Measurements from ENCODE around the gene KIRREL3. TPM values are rescaled to one million over a fixed set of nuclear protein-coding genes. Genes with fewer than 3 reads are reported as not detected.

The KIRREL3 gene
- total RNA-seq, 1 donor from 2014 or later, result not detected

GRCh38 chr11:126518071-126518971, 482.2 kb downstream of the KIRREL3 start:
- Mint-ChIP-seq H3K9me3 (no peaks in the 10 kb centered on the region), H3K4me3 (no peak overlapping the region), H3K27ac (no peak overlapping the region), H3K4me1 (no peaks in the 10 kb centered on the region), H3K27me3 (no peaks in the 10 kb centered on the region), H3K36me3 (ENCODE audit: low read depth) (no peaks in the 10 kb centered on the region)
- no peak for DNase-seq
- intact Hi-C loops (cut with micrococcal nuclease), result no loop called here

GRCh38 chr11:126515501-126515900, 485.1 kb downstream of the KIRREL3 start:
- Mint-ChIP-seq H3K27me3 (no peaks in the 10 kb centered on the region), H3K4me3 (no peak overlapping the region), H3K9me3 (no peaks in the 10 kb centered on the region), H3K36me3 (ENCODE audit: low read depth) (no peaks in the 10 kb centered on the region), H3K27ac (no peak overlapping the region), H3K4me1 (no peaks in the 10 kb centered on the region)
- intact Hi-C loops (cut with micrococcal nuclease), result no loop called here
- DNase-seq, result no peak

DNA sequence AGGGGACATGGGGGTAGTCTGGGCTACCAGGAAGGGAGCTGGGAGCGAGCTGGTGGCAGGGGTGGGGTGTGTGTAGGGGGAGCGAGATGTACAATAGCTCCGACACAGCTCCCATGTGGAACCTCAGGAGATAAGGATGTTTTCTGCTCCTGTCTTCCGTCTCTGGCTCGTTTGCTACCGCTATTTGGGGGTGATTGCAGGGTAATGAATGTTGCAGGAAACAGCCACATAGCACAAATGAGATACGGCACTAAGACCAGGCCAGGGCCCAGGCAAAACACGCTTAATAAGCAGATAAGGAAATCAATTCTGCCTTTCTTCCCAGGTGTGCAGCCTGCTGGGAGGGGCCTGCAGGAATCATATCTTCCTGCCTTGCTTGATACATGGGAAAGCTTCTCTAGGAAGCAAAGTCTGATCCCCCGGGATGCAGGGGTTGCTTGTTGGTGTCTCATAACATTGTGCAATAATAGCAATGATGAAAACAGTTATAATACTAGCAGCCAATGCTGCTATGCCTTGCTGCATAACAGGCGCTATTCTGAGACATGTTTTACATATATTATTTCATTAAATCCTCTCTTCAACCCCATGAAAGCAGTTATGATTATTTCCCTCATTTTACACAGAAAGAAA, 486.4 kb downstream of the KIRREL3 start:
- Mint-ChIP-seq H3K4me3 (no peak overlapping the region), H3K9me3 (no peaks in the 10 kb centered on the region), H3K27ac (no peak overlapping the region), H3K27me3 (peaks cover 2% of the 10 kb centered on the region), H3K4me1 (no peaks in the 10 kb centered on the region), H3K36me3 (ENCODE audit: low read depth) (no peaks in the 10 kb centered on the region)
- intact Hi-C loops (cut with micrococcal nuclease), result no loop called here
- no peak for DNase-seq

DNA sequence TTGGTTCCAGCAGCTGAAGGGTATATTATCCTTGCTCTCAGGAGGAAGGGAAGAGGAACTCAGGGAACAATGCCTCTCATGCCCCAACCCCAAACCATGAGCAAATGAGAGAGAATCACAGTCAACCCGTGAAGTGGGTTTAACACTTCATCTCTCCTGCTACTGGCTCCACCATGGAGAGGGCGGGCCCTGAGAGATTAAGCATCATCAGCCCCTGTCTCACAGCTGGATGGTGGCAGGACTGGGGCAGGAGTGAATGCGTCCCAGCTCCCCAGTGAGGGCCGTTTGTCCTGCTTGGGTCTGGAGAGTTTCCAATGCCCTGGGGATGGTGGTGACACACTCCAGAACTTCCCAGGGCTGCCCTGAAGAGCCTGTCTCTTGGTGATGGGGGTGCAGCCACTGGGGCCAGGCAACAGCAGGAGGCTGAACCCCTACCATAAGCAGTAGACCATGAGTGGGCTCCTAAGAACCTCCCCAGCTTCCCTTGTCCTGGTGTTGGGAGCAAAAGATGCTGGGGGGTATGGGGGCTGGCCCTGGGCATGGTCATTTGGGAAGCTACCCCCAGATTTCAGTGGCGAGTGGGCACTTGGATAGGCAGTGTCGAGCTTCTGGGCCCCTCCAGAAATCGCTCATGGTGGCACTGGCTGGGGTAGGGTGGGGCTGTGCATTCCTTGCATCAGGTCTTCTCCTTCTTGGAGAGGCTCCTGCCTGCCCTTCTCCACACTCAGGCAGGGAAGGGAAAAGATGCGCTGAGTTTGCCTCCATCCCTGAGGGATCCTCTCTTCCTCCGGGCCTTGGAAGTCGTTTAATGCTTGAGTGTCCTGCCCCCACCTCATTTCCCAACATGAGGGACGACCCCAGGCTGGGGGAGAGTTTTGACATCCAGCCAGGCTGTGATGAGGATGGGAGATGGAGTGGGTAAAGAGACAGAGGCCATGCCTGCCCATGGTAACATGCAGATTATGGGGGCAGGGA, 487.5 kb downstream of the KIRREL3 start:
- intact Hi-C loops (cut with micrococcal nuclease), result no loop called here
- H3K36me3 Mint-ChIP-seq (ENCODE audit: low read depth), result no peaks in the 10 kb centered on the region
- peaks cover 2% of the 10 kb centered on the region for H3K27me3 Mint-ChIP-seq
- DNase-seq, result no peak
- no peaks in the 10 kb centered on the region for H3K4me1 Mint-ChIP-seq
- no peak overlapping the region for H3K4me3 Mint-ChIP-seq
- no peaks in the 10 kb centered on the region for H3K9me3 Mint-ChIP-seq
- no peak overlapping the region for H3K27ac Mint-ChIP-seq

GRCh38 chr11:126512251-126512650, 488.3 kb downstream of the KIRREL3 start:
- intact Hi-C loops (cut with micrococcal nuclease), result no loop called here
- Mint-ChIP-seq H3K4me1 (no peaks in the 10 kb centered on the region), H3K4me3 (no peak overlapping the region)

GRCh38 chr11:126511475-126512115, 489.0 kb downstream of the KIRREL3 start:
- Mint-ChIP-seq H3K27me3 (peaks cover 2% of the 10 kb centered on the region), H3K4me3 (no peak overlapping the region), H3K9me3 (no peaks in the 10 kb centered on the region), H3K27ac (no peak overlapping the region), H3K36me3 (ENCODE audit: low read depth) (no peaks in the 10 kb centered on the region), H3K4me1 (no peaks in the 10 kb centered on the region)
- DNase-seq, result no peak
- intact Hi-C loops (cut with micrococcal nuclease), result no loop called here

More at GRCh38 chr11:126512251-126512650, 488.3 kb downstream of the KIRREL3 start:
- Mint-ChIP-seq H3K27ac (no peak overlapping the region), H3K9me3 (no peaks in the 10 kb centered on the region), H3K27me3 (peaks cover 2% of the 10 kb centered on the region), H3K36me3 (ENCODE audit: low read depth) (no peaks in the 10 kb centered on the region)
- no peak for DNase-seq

DNA sequence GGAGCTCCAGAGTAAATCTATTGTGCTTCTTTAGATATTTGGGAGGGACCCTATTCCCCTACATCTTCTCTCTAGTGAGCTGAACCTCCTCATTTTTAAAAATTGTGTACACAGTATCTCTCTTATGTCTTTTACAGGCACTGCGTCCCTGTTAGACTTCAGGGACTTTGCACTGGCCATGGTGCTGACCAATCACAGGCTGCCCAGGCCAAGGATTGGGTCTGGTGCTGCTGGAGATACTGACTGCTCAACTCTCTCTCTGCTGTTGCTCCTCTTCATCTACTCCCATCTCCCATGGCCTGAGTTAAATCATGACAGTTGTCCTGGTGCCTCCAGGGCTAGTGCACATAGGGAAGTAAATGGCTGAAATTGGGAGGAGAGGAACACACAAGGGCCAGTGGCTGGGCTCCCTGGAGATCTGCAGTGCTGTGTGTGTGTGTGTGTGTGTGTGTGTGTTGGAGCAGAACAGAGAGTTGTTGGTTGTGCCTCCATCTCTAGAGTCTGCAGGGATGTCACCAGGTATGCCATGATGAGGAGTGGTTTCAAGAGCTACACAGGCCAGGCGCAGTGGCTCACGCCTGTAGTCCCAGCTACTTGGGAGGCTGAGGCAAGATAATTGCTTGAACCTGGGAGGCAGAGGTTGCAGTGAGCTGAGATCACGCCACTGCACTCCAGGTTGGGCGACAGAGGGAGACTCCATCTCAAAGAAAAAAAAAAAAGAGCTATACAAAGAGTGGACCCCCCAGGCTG, 489.8 kb downstream of the KIRREL3 start:
- Mint-ChIP-seq H3K4me1 (no peaks in the 10 kb centered on the region), H3K9me3 (no peaks in the 10 kb centered on the region), H3K27ac (no peak overlapping the region), H3K36me3 (ENCODE audit: low read depth) (no peaks in the 10 kb centered on the region), H3K27me3 (peaks cover 2% of the 10 kb centered on the region), H3K4me3 (no peak overlapping the region)
- intact Hi-C loops (cut with micrococcal nuclease), result no loop called here
- DNase-seq, result no peak

GRCh38 chr11:126507646-126508045, 492.9 kb downstream of the KIRREL3 start:
- Mint-ChIP-seq H3K27me3 (peaks cover 14% of the 10 kb centered on the region), H3K4me1 (no peaks in the 10 kb centered on the region), H3K4me3 (no peak overlapping the region), H3K27ac (no peak overlapping the region), H3K36me3 (ENCODE audit: low read depth) (no peaks in the 10 kb centered on the region), H3K9me3 (peaks cover 3% of the 10 kb centered on the region)
- no peak for DNase-seq
- intact Hi-C loops (cut with micrococcal nuclease), result no loop called here

DNA sequence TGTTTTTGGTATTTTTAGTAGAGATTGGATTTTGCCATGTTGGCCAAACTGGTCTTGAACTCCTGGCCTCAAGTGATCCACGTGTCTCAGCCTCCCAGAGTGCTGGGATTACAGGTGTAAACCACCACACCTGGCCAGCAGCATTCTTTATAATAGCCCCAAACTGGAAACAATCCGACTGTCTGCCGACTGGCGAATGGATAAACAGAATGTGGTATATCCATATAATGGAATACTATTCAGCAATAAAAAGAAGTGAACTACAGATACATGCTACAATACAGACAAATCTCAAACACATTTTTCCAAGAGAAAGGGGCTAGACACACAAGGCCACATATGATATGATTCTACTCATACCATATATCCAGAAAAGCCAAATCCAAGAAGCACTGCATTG, 493.8 kb downstream of the KIRREL3 start:
- Mint-ChIP-seq H3K27ac (no peak overlapping the region), H3K36me3 (ENCODE audit: low read depth) (no peaks in the 10 kb centered on the region), H3K4me3 (no peak overlapping the region), H3K4me1 (no peaks in the 10 kb centered on the region), H3K9me3 (peaks cover 3% of the 10 kb centered on the region), H3K27me3 (peaks cover 20% of the 10 kb centered on the region)
- intact Hi-C loops (cut with micrococcal nuclease), result no loop called here
- DNase-seq, result no peak

DNA sequence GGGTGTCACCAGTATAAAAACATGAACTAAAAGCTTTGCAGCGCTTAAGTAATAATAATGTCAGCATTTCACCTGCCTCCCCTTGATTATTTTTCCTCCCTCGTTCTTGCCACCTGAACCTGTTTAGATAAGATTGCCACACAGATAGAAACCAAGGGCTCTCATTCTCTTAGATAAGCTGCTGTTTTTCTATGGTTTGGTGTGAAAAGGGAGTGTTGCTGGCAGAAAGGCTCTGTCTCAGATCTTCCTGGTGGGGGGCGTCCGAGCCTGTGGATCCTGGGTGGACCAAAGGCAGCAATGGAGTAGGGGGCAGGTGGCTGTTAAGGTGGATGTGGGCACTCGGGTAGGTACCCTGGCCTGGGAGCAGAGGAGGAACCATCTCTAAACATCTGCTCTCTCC, 497.6 kb downstream of the KIRREL3 start:
- Mint-ChIP-seq H3K36me3 (ENCODE audit: low read depth) (no peaks in the 10 kb centered on the region), H3K4me1 (no peaks in the 10 kb centered on the region), H3K9me3 (peaks cover 3% of the 10 kb centered on the region), H3K27ac (no peak overlapping the region), H3K4me3 (no peak overlapping the region), H3K27me3 (peaks cover 29% of the 10 kb centered on the region)
- intact Hi-C loops (cut with micrococcal nuclease), result no loop called here
- no peak for DNase-seq

GRCh38 chr11:126502159-126502558, 498.4 kb downstream of the KIRREL3 start:
- Mint-ChIP-seq H3K36me3 (ENCODE audit: low read depth) (no peaks in the 10 kb centered on the region), H3K4me1 (no peaks in the 10 kb centered on the region), H3K27me3 (peaks cover 29% of the 10 kb centered on the region), H3K4me3 (no peak overlapping the region), H3K27ac (no peak overlapping the region), H3K9me3 (peaks cover 3% of the 10 kb centered on the region)
- intact Hi-C loops (cut with micrococcal nuclease), result no loop called here
- DNase-seq, result no peak

DNA sequence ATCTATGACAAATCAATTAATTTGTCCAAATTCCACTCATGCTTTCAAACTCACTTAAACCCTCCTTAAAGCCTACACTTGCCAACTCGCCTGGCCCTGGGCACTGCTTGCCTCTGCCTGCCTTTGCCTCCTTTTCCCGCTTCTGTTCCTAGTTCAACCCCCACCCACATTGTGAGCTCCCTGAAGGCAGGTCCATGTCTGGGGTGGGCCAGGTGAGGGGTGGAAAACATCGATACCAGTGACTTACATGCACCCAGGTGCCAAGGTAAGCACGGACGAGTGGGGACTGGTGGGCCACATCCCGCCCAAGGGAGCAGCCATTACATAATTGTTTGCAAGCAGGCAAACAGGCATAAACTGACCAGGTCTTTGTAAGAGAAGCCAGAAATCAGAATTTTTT, 498.9 kb downstream of the KIRREL3 start:
- Mint-ChIP-seq H3K27me3 (peaks cover 29% of the 10 kb centered on the region), H3K36me3 (ENCODE audit: low read depth) (no peaks in the 10 kb centered on the region), H3K27ac (no peak overlapping the region), H3K4me1 (no peaks in the 10 kb centered on the region), H3K4me3 (no peak overlapping the region), H3K9me3 (peaks cover 3% of the 10 kb centered on the region)
- intact Hi-C loops (cut with micrococcal nuclease), result no loop called here
- DNase-seq, result no peak

GRCh38 chr11:126500981-126501380, 499.6 kb downstream of the KIRREL3 start:
- Mint-ChIP-seq H3K4me3 (no peak overlapping the region), H3K4me1 (no peaks in the 10 kb centered on the region), H3K36me3 (ENCODE audit: low read depth) (no peaks in the 10 kb centered on the region), H3K27me3 (peaks cover 29% of the 10 kb centered on the region), H3K27ac (no peak overlapping the region), H3K9me3 (peaks cover 3% of the 10 kb centered on the region)
- intact Hi-C loops (cut with micrococcal nuclease), result no loop called here
- no peak for DNase-seq

Data from activated CD4-positive, alpha-beta T cell treated with anti-CD3 and anti-CD28 coated beads, Interleukin-2, amount 10 ng/mL, durations not matched to agents 24 days and 14 days (primary cell).